Measurements from ENCODE around the gene ATP8B4. TPM values are rescaled to one million over a fixed set of nuclear protein-coding genes. Genes with fewer than 3 reads are reported as not detected.

The ATP8B4 gene
- total and polyA plus RNA-seq, 2 of the 8 experiments (the other 6 are each of a cell fraction or from before 2014, with no cell fraction given): 0.17 to 0.24 TPM

DNA sequence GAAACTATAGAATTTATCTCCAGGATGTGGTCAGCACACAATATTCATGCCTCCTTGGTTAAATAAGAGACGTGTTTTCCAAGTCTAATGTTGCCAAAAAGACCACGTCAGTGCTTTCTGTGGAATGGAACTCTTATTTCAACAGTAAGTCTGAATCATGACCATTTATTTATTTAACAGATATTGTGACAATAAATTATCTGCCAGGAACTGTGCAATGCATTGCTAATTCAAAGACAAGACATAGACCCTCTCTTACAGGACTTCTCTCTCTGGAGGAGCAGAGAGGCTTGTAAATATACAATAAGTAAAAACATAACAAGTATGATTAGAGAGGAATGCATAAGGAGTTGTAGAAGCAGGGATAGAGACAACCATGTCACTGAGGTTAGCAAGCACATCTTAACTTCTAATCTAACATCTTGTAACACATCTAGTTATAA is 270.7 kb downstream of the ATP8B4 start:
- WGBS, 2 experiments (ENCODE audit: extremely low coverage in 1 of 2, insufficient coverage in 1 of 2, insufficient read length in 1 of 2, insufficient replicate concordance in 2 of 2, low coverage in 1 of 2, low lambda C conversion rate in 2 of 2, missing lambda C conversion rate in 1 of 2): 94% methylated on average over 2 of the region's 2 CpGs; no CpG with 5 or more reads in 1 of the 2 experiments
- TF ChIP-seq KDM4A (IDR thresholded peaks at IDR 0.05; ENCODE audit: low read depth, low read length, severe bottlenecking): no peak
- no peak for TF ChIP-seq TEAD4 (IDR thresholded peaks at IDR 0.05; ENCODE audit: low read depth, low read length)
- no peak for TF ChIP-seq RBBP5 (IDR thresholded peaks at IDR 0.05; ENCODE audit: borderline replicate concordance, low read depth, low read length)
- TF ChIP-seq EGR1 (IDR thresholded peaks at IDR 0.05; ENCODE audit: borderline replicate concordance, low read depth, low read length): no peak
- no peak for TF ChIP-seq CBX5 (IDR thresholded peaks at IDR 0.05; ENCODE audit: low read depth, low read length)
- no peak for TF ChIP-seq TCF12 (IDR thresholded peaks at IDR 0.05; ENCODE audit: low read depth, low read length)
- no peak for TF ChIP-seq RXRA (IDR thresholded peaks at IDR 0.05; ENCODE audit: insufficient read depth, low read depth, low read length)
- TF ChIP-seq BRCA1 (IDR thresholded peaks at IDR 0.05; ENCODE audit: low read depth, low read length): no peak
- no peak for TF ChIP-seq POLR2A (IDR thresholded peaks at IDR 0.05; ENCODE audit: control extremely low read depth in 1 of 2, low read depth in 2 of 2, low read length in 2 of 2)
- TF ChIP-seq SUZ12 (IDR thresholded peaks at IDR 0.05; ENCODE audit: low read length): no peak
- no peak for TF ChIP-seq CHD2 (IDR thresholded peaks at IDR 0.05; ENCODE audit: low read length)
- TF ChIP-seq TAF1 (IDR thresholded peaks at IDR 0.05; ENCODE audit: low read depth, low read length): no peak
- TF ChIP-seq HDAC6 (IDR thresholded peaks at IDR 0.05; ENCODE audit: low read depth, low read length): no peak
- TF ChIP-seq NANOG (IDR thresholded peaks at IDR 0.05; ENCODE audit: insufficient read depth, low read depth, low read length, poor library complexity, severe bottlenecking): no peak
- TF ChIP-seq JUND (IDR thresholded peaks at IDR 0.05; ENCODE audit: low read length): no peak
- TF ChIP-seq RAD21 (IDR thresholded peaks at IDR 0.05 in 1 of 2, conservative IDR thresholded peaks at IDR 0.05 in 1 of 2; ENCODE audit: low read depth in 2 of 2, low read length in 2 of 2): no peak

More for the DNA sequence above, 270.7 kb downstream of the ATP8B4 start:
- Histone ChIP-seq H3K4me1 (replicated peaks in 1 of 4; ENCODE audit: control insufficient read depth in 3 of 4, insufficient read depth in 4 of 4, low read length in 3 of 4) (no peaks in the 10 kb centered on the region), H3K23me2 (ENCODE audit: low read depth, low read length) (no peaks in the 10 kb centered on the region), H3K23ac (ENCODE audit: insufficient read length) (no peak overlapping the region), H2BK12ac (ENCODE audit: low read depth, low read length) (no peak overlapping the region), H3K27ac (ENCODE audit: low read depth, low read length) (no peak overlapping the region), H3K4me2 (ENCODE audit: insufficient read depth in 1 of 2, low read depth in 2 of 2, low read length in 2 of 2) (no peak overlapping the region), H3K4me3 (ENCODE audit: extremely low read depth in 1 of 4, insufficient read depth in 2 of 4, low read depth in 3 of 4, low read length in 4 of 4) (no peak overlapping the region), H4K5ac (ENCODE audit: insufficient read length, low read depth, low read length) (no peak overlapping the region), H4K91ac (replicated peaks; ENCODE audit: insufficient read length, low read length) (no peak overlapping the region), H3K79me1 (ENCODE audit: low read depth, low read length) (no peaks in the 10 kb centered on the region), H4K8ac (ENCODE audit: extremely low read depth, insufficient read depth, low read length) (no peak overlapping the region), H3K36me3 (ENCODE audit: control insufficient read depth in 2 of 4, insufficient read depth in 4 of 4, low read length in 3 of 4) (no peaks in the 10 kb centered on the region), H2BK20ac (ENCODE audit: low read length) (no peak overlapping the region), H2BK5ac (ENCODE audit: low read depth, low read length) (no peak overlapping the region), H2BK15ac (ENCODE audit: low read length) (no peak overlapping the region), H2AK5ac (ENCODE audit: low read depth, low read length) (no peak overlapping the region), H3K56ac (replicated peaks; ENCODE audit: insufficient read length, low read depth, low read length) (no peak overlapping the region), H3K27me3 (replicated peaks in 1 of 4; ENCODE audit: control insufficient read depth in 3 of 4, extremely low read depth in 1 of 4, insufficient read depth in 3 of 4, low read length in 3 of 4) (no peaks in the 10 kb centered on the region), H3K9ac (replicated peaks in 1 of 4; ENCODE audit: extremely low read depth in 1 of 4, low read depth in 3 of 4, low read length in 3 of 4) (no peak overlapping the region), H3K4ac (replicated peaks; ENCODE audit: insufficient read length, low read depth, low read length) (no peak overlapping the region), H2AFZ (ENCODE audit: low read length) (no peak overlapping the region), H3K14ac (ENCODE audit: insufficient read length) (no peak overlapping the region), H4K20me1 (replicated peaks in 1 of 2; ENCODE audit: control insufficient read depth in 1 of 2, insufficient read depth in 2 of 2, low read length in 2 of 2) (no peaks in the 10 kb centered on the region), H3K9me3 (ENCODE audit: insufficient read depth in 2 of 2, low read depth in 1 of 2, low read length in 1 of 2) (no peaks in the 10 kb centered on the region), H3K18ac (ENCODE audit: extremely low read depth, low read length) (no peak overlapping the region), H3K79me2 (ENCODE audit: control insufficient read depth in 1 of 2, insufficient read depth in 2 of 2, low read length in 2 of 2) (no peaks in the 10 kb centered on the region), H2BK120ac (replicated peaks; ENCODE audit: low read depth, low read length) (no peak overlapping the region)
- no peak for FAIRE-seq
- ChIA-PET POLR2A (ENCODE audit: partially characterized antibody) (no interaction called here), CTCF (ENCODE audit: partially characterized antibody) (no interaction called here)
- DNase-seq (ENCODE audit: low read depth in 1 of 2, low spot score in 2 of 2): no peak
